ENCODE results near the gene MYO16.

DNA sequence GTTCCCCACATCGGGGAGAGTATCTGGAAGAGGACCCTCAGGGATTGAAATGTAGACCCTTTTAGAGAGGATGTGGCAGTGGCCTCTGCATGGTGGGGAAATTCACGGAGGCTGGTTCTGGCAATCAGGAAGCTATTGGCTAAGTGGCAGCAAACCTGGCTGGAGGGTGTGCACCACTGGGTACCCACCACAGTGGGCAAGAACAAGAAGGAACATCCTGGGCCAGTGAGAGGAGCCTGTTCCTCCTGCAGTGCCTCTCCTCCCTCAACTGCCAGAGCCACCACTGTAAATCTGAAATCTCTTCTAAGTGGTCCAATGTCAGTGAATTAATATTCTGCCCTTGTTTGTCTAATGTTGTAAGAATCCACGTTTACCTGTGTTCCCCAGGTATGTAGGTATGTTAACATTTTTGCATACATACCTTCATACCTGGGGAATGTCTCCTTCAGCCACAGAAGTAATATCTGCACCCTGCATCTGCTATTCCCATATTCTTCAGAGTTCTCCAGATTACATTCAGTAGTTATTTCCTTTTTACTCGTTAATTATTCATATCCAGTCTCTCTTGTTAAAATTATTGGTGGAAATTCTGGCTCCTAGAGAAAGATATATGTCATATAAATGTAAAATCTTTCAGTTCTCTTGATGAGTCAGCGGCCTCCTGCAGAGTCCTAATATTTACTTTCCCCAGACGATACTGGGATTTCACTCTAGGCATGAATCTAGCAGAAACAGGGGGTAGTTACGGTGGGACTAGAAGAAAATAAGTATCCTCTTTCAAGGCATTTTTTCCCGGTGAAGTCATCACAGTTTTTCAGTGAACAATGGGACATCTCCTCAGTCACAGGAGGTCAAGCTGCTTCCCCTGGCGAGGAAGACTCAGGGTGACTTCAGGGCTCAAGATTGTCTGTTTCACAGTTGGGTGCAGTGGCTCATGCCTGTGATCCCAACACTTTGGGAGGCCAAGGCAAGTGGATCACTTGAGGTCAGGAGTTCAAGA is 148.3 kb downstream of the MYO16 start:
- TF ChIP-seq, protein P1, sequence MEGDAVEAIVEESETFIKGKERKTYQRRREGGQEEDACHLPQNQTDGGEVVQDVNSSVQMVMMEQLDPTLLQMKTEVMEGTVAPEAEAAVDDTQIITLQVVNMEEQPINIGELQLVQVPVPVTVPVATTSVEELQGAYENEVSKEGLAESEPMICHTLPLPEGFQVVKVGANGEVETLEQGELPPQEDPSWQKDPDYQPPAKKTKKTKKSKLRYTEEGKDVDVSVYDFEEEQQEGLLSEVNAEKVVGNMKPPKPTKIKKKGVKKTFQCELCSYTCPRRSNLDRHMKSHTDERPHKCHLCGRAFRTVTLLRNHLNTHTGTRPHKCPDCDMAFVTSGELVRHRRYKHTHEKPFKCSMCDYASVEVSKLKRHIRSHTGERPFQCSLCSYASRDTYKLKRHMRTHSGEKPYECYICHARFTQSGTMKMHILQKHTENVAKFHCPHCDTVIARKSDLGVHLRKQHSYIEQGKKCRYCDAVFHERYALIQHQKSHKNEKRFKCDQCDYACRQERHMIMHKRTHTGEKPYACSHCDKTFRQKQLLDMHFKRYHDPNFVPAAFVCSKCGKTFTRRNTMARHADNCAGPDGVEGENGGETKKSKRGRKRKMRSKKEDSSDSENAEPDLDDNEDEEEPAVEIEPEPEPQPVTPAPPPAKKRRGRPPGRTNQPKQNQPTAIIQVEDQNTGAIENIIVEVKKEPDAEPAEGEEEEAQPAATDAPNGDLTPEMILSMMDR (IDR thresholded peaks at IDR 0.05), result no peak
- TF ChIP-seq POLR2A (IDR thresholded peaks at IDR 0.05) (no peak), POLR2AphosphoS5 (IDR thresholded peaks at IDR 0.05) (no peak), EP300 (IDR thresholded peaks at IDR 0.05) (no peak)
